Activated CD4-positive, CD25-positive, alpha-beta regulatory T cell (primary cell): ENCODE results near the gene DSN1.

Experiments
- DNase-seq, 4 experiments: peaks; one replicate each; lab custom pipeline; 2025; lab: John Stamatoyannopoulos, UW

DSN1 gene

DNA sequence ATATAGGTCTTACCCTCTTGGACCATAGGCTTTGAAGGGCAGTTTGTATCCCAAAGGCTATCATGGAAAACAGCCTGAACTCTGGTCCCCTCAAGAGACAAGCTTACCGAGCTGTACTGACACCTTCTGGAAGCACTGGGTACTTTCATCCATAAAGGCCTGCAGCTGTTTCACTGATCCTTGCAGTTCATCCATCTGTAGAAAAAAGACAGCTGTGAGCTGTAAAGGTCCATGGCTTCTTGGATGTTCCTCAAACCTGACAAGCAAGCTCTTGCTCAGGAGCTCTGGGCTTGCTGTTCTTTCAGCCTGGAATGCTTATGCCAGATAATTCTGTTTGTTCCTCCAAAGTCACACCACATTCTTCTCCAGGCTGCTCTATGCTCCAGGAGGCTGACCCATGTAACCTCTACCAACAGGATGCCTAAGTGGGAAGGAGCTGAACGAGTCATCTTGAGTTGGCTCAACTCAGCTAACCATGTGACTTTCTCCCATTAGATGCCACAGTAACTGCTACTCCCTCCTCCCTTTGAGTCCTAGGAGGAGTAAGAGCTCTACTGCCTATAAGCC is 18.8 kb downstream of the DSN1 start:
- peak in 1 of 4 experiments; percentile 4 for DNase-seq

DNA sequence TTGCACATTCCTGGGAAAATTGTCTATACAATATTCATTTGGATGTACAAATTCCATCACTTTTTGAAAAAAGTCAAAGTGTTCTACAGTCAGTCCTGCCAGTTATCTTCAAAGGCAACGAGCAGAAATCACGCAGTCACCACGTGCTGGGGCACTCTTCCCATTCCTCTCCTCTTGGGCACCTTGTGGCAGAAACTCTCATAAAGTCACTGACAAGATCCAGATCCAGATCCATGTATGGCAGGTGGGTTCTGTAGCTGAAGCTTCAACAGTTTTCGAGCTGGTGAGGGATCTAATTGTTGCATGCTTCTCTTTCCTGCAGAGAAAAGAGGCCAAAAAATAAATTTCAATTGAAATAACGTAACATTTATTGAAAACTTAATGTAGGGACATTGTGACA is 21.0 kb downstream of the DSN1 start:
- DNase-seq = no peak

DNA sequence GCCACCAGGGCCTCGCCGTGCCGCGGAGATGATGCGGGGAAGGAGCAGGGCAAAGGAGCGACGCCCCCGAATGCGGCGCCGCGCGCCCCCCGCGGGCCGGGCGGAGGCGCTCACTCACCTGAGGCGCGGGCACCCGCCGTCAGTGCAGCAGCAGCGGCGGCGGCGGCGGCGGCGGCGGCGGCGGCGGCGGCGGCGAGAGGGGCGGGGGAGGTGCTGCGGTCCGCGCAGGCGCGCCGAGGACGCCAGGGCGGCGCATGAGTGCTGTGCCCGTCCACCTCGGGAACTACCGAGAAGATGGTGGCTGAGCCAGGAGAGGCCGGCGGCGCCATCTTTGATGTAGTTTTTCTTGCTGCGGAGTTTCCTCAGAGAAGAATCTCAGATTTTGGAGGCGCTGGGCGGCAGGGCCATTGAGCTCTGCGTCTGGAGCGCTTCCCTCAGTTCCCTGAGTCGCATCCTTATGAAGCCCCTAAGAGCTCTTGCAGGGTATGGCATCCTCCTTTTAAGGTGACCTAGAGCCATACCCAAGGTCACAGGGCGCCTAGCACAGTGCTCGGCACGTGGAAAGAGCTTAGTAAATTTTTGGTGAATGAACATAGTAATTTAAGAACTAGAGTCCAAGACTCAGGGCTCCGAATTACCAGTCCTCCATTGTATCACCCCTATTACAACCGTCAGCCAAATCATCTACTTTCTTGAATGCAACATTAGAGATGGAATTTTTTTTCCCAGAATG is 27.5 kb downstream of the DSN1 start, which contains the start of gene NDRG3:
TSS of gene NDRG3 (minus strand) at position 164 of the 733 bp plus-strand sequence. CDS start 24,355 bp downstream, outside the sequence.
- DNase-seq = peak; percentile 73 to 88 (median 80)

DNA sequence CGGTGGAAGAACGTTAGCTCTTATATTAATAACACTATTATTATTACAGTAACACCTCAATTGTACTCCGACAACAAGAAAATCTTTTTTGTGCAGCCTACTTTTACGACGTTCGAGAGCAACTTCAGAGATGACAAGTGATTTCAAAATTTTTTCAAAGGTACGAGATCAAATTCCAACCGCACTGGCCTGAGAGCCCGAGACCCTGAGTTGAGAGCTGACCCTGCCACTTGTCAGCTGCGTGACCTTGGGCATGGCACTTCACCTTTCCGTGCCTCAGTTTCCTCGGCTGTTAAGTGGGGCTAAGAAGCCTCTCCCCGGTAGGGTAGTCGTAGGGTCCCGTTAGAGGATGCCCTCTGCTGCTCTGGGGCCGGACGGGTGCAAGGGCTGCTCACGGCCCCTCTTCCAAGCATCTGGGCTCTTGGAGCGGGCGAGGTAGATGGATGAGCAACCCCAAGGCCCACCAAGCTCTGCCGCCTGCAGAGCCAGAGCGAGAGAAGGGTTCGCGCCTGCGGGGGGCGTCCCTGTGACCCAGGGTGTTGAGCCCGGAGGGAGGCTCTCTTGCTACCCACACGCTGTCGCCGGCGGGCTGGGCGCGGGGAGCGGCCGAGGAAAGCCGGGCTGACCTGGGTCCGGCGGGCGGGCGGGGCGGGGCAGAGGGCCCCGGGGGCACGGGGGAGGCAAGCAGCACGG is 28.2 kb downstream of the DSN1 start:
- DNase-seq = no peak

DNA sequence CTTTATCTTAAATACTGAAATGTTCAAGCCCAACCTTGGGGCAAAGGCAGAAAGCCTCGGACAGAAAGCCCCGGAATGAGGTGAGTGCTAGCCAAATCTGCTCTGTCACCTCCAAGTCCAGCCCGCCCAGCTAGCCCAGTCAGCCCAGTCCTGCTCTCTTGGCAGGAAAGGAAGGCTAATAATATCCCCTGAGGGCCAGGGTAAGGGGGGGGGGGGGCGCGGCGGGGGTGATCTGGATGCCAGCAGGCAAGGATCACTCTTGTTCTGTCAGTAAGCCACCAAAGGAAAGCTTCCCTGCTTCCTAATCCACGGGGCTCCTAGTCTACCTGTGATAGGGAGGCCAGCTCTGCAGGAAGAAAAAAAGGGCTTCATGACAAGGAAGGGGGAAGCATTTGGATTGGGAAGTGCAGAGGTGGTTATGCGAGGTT is 28.8 kb downstream of the DSN1 start:
- DNase-seq = no peak

DNA sequence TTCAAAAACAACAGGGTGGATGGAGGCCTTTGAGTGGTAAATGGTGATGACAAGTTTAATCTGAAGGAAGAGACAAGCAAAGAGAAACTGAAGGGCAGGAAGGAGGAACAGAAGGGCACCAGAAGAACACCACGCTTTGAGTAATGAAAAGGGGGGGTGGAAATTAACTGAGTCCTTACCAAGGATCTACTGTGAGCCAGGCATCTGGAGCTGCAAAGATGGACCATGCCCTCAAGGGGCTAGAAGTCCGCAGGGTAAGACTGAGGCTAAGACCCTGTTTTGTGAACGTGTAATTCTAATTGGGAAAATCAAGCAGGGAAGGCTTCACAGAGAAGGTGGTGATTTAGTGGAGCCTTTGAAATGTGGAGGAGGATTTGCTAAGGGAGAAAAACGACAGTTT is 29.3 kb downstream of the DSN1 start:
- no peak for DNase-seq

DNA sequence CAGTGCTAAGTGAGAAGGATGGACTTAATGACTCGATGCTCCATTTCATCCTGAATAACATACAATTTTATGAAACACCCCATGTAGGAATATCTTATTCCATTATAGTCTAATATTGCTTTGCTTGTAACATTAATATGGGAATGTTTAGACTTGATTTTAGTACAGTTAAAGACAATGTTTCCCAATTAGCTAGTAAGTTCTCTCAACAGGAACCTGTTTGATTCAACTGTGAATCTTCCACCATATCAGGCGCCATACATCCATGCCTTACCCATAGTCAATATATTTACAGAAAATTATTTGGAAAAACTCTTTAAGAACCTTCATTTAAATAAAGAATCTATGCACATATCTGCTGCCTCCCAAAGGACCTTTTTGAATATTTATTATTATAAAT is 31.0 kb downstream of the DSN1 start:
- DNase-seq = no peak

DNA sequence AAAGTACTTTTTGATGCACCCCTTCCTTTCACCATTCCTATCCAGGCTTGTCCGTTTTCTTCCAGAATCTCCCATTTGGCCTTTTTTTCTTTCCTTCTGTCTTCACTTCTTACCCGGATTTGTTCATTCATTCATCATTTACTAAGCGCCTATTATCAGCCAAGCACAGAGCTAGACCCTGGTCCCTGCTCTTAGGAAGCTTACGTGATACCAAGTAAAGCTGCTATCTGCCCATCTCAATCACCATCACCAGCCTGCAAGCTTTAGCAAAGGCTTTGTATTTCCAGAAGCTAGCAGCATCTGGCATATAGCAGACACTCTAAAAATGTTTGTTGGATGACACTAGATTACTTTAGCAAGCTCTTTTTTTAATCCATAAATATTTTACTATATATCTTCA is 32.5 kb downstream of the DSN1 start:
- no peak for DNase-seq

DNA sequence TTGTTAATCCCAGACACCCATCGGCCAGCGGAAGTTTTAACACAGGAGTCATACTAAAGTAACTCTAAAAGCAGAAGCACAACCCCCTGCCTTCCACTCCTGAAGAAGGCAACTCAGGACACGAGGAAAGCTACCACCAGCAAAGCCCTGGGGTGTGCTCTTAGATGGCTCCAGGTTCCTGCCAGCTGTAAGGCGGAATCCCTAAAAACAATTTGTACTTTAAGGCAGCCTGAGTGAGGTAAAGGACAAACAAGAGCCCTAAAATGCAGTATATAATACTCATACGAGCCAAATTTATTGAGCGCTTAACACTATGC is 36.4 kb downstream of the DSN1 start:
- no peak for DNase-seq

DNA sequence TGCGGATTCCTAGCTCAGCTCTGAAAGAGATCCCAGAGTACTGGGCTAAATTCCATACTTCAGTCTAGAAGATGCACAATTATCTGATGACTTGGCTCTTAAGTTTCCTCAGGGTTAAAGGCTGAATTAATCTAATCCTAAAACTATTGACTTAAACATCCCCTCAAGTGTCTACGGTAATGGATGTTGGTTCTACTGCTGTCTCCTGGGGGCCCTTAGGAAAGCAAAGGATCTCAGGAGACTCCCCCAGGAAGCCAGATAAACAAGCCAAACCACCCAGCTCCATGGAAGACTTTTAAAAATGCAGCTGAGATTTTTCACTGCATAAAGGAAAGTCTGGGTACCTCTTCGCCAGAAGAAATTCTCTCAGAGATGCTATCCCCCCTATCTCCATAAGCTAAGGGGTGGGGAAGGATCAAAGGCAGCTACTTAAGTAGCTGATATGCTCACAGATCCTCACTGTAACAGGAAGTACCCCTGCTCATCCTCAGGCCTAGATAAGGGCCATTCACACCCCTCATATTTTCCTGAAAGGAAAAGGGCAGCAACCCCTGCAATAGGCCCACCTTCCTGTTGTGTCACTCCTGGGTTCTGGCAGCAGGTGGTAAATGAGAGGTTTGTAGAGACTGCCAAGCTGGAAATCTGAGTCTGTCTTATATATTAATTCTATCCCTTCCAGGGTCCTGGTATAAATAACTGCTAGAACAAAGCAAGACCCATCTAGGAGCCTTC is 36.9 kb downstream of the DSN1 start:
- DNase-seq = no peak

DNA sequence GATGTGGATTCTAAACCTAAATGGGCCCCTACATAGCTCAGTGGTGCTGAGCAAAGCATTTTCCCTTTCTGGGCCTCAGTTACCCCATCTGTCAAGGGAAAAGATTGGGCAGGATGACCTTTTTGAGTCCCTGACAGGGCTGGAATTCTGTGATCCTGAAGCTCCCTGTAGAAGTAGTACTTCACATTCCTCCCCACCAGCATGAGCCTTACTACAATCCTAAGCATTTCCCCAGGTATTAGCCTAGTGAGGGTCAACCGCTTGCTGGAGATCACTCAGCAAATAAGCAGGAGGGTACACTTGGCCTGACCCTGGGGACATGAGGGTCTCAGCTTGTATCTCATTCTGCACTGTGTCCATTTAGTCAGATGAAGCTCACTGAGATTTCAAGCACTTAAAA is 41.1 kb downstream of the DSN1 start:
- DNase-seq = no peak

DNA sequence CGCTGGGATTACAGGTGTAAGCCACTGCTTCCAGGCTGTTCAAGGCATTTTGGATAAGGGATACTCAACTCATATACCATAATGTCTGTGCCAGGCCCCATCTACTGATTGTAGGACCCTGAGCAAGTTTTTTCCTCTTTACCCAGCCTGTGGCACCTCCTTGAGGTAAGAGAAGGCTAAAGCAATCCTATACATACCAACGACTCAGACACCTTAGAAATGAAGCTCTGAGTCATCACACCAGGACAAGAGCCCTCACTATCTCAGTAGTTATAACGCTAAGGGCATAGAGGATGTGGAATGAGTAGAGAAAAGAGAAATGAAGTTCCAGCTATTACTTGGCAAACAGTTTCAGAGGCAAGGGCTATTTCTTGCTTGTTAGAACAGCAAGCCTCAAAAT is 44.6 kb downstream of the DSN1 start:
- no peak for DNase-seq

DNA sequence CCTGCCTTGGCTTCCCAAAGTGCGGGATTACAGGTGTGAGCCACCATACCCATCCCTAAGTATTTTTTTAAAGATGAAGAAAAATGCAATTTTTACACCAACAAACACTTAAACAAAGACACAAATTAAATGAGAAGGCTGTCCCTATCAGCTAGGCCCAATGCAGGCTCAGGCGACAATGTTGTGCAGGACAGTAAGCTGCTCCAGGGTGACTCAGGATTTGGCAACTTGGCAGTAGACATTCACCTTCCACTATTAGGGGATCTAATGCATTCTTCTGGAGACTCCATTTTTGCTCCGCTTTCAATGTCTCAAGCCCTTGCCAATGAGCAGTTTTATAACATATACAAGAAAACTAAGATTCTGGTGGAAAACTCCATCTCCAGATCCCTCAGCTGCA is 47.4 kb downstream of the DSN1 start:
- DNase-seq = no peak

DNA sequence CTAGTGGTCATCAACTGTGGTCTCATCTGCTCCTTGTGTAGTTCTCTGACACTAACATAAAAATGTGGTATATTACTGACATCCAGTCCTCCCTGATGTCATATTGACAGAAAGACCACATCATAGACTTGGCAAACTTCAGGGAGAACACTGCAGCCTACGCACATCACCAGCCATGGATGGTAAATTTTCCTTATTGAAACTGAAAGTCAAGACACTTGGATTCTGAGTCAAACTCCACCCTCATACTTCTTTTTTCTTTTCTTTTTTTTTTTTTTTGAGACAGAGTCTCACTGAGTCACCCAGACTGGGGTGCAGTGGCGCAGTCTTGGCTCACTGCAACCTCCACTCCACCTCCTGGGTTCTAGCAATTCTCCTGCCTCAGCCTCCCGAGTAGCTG is 53.1 kb downstream of the DSN1 start:
- DNase-seq = no peak

DNA sequence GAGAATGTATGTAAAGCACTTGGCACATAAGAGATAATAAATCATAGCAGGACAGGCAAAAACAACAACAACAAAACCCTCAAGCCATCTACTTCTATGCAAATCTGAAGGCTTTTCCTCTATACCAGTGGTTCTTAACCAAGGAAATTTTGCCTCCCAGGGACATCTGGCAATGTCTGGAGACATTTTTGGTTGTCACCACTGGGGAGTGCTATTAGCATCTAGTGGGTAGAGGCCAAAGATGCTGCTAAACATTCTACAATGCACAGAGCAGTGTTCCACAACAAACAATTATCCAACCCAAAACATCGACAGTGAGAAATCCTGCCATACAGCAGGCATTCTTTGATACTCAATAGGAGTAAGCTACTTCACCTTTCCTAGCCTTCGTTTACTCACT is 55.9 kb downstream of the DSN1 start:
- DNase-seq = no peak

DNA sequence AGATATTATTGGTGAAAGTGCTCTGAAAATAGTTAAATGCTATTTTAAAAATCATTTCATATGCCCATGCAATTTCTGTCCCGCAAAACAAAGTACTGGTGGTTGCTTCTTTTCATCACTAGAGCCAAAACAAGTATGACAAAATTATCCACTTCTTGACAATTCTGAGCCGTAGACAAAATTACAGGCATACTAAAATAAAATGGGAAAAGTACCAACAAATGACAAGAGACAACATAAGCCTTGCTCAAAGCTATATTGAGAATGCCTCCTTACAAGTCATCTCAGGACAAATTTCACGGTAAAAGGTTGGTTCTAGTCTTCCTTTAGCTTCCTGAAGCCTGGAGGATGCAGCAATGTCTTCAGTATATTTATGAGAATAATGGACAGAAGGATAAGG is 56.5 kb downstream of the DSN1 start:
- DNase-seq = no peak

DNA sequence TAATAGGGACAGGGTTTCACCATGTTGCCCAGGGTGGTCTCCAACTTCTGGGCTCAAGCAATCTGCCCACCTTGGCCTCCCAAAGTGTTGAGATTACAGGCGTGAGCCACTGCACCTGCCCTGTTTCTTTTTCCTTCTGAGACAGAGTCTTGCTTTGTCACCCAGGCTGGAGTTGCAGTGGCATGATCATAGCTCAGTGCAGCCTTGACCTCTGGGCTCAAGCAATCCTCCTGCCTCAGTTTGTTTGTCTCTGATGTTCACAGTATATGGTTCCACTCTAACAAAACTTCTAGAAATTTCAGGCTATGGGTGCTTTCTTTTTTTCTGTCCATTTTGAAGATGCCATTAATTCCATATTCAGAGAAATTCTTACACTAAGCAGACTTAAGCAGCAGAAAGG is 60.8 kb downstream of the DSN1 start:
- no peak for DNase-seq

DNA sequence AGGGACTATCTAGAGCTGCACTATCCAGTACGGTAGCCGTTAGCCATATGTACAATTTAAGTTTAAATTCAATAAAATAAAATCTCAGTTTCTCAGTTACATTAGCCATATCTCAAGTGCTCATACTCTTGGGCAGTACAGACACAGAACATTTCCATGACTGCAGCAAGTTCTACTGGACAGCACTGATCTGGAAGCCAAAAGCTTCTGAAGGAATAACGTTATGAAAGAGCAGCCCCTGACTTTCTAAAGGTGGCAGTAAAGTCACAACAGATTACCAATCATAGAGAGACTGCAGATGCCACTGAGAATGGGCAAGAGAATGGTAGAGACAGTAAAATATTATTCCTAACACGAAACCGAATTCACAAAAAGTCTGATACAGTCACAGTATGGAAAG is 64.4 kb downstream of the DSN1 start:
- DNase-seq = no peak

DNA sequence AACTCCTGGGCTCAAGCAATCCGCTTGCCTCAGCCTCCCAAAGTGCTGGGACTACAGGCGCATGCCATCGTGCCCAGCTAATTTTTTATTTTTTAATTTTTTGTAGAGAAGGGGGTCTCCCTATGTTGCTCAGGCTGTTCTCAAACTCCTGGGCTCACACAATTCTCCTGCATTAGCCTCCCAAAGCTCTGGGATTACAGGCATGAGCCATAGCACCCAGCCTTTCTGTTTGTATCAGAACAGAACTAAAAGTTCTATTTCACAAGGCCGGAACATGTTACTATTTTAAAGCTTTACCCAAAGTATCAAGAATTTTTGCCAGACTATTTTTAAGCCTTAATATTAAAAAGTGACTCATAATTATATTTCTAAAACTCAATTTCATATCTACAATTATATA is 70.0 kb downstream of the DSN1 start:
- DNase-seq = no peak
